GM19239 (cell line): ENCODE measurements around the gene FASTK.
A peak's percentile ranks its signal among the peaks of the same experiment; 100 is the strongest.

Experiments used
- DNase-seq: peaks from one replicate; pipeline ENCODE4 v3.0.0; 2011; ENCODE audit warnings: low spot score; ENCODE audit not compliant: insufficient read length
- FAIRE-seq: peaks from 2 replicates; lab custom pipeline; 2011; peaks lifted over from hg19 to GRCh38; lab: Jason Lieb, UNC

The FASTK gene

GRCh38 chr7:151069841-151070573 lies 10.6 kb downstream of the FASTK start:
- FAIRE-seq (no peak), DNase-seq (no peak)

GRCh38 chr7:151068069-151068773 lies 12.4 kb downstream of the FASTK start:
- DNase-seq (no peak), FAIRE-seq (no peak)

GRCh38 chr7:151066273-151066974 lies 14.2 kb downstream of the FASTK start:
- DNase-seq, result no peak
- no peak for FAIRE-seq

- FAIRE-seq, result no peak
- no peak for DNase-seq
These were observed 15.1 kb downstream of the FASTK start for GRCh38 chr7:151065516-151065915.

GRCh38 chr7:151064993-151065392 lies 15.6 kb downstream of the FASTK start:
- FAIRE-seq, result no peak
- no peak for DNase-seq

- no peak for FAIRE-seq
- no peak for DNase-seq
These were observed 16.2 kb downstream of the FASTK start for GRCh38 chr7:151064454-151064853.

GRCh38 chr7:151063212-151063561 lies 17.4 kb downstream of the FASTK start:
- FAIRE-seq, result no peak
- DNase-seq, result no peak

GRCh38 chr7:151062399-151063211 lies 18.0 kb downstream of the FASTK start:
- no peak for FAIRE-seq
- no peak for DNase-seq

GRCh38 chr7:151062111-151062398 lies 18.6 kb downstream of the FASTK start:
- DNase-seq, result no peak
- FAIRE-seq, result no peak

- DNase-seq (no peak), FAIRE-seq (no peak)
These were observed 19.1 kb downstream of the FASTK start for GRCh38 chr7:151061213-151062110.

GRCh38 chr7:151060416-151061212 lies 20.0 kb downstream of the FASTK start:
- no peak for FAIRE-seq
- no peak for DNase-seq

GRCh38 chr7:151060113-151060415 lies 20.5 kb downstream of the FASTK start:
- no peak for FAIRE-seq
- no peak for DNase-seq

- DNase-seq (peak; percentile 95), FAIRE-seq (peak; percentile 8)
These were observed 21.1 kb downstream of the FASTK start, which contains the start of gene SLC4A2 for GRCh38 chr7:151059367-151060112. Gene SLC4A2, plus strand, starts transcription at chr7:151059589. Its CDS starts 2,399 bp downstream, at chr7:151061988.

GRCh38 chr7:151058781-151059366 lies 21.7 kb downstream of the FASTK start:
- FAIRE-seq (peak; percentile 78), DNase-seq (no peak)

GRCh38 chr7:151057989-151058780 lies 22.4 kb downstream of the FASTK start:
- peak; percentile 92 for FAIRE-seq
- DNase-seq, result peak; percentile 100

GRCh38 chr7:151057506-151057988 lies 23.1 kb downstream of the FASTK start, which contains the start of gene CDK5:
Gene CDK5, minus strand, starts transcription at chr7:151057897. Its CDS starts 49 bp downstream, at chr7:151057848.
- DNase-seq (peak; percentile 65), FAIRE-seq (no peak)
